HCT116 (cell line): ENCODE data around the gene CDC42EP2. TPM values are rescaled to one million over a fixed set of nuclear protein-coding genes. Genes with fewer than 3 reads are reported as not detected.

Experiments
- ATAC-seq: fragments of 200-7000 bp; cut with Tn5 transposase; 2 replicates; pipeline ENCODE4 v1.9.1; 2020; ENCODE audit warnings: mild to moderate bottlenecking, moderate library complexity
- BruUV-seq: library from RNA; stranded (reverse); fragments of 400-500 nt; replicated peaks from 2 replicates; lab custom pipeline; 2021; lab: Mats Ljungman, UMichigan
- CTCF ChIA-PET: fragments of 300-600 bp; sonication (Branson Sonifier 250); formaldehyde crosslinking; loops from one replicate; lab custom pipeline; 2021; ENCODE audit warnings: antibody characterized with exemption; lab: Charles Lee
- POLR2A ChIA-PET: fragments of 300-600, 350-600 bp; sonication (Branson Sonifier 250); formaldehyde crosslinking; loops from one replicate; lab custom pipeline; 2021; ENCODE audit warnings: antibody characterized with exemption; lab: Charles Lee
- RAD21 ChIA-PET, 2 experiments: fragments of 300-600 bp; sonication (Branson Sonifier 250); formaldehyde crosslinking; loops; one replicate each; lab custom pipeline; 2023; ENCODE audit warnings: low total read pairs in 2 of 2; ENCODE audit not compliant: uncharacterized antibody in 2 of 2, unreplicated experiment in 2 of 2, low non-redundant PET in 1 of 2; lab: Charles Lee
- DNase-seq: peaks from one replicate; pipeline ENCODE4 v3.0.0-alpha.2; 2010; ENCODE audit warnings: low read depth, low spot score
- H2AFZ ChIP-seq: fragments of 200-600 bp; shearing (Covaris generic), sonication (generic); 2 replicates; pipeline ENCODE4 v1.6.1; 2017; ENCODE audit warnings: low read depth, mixed run types, mixed read lengths, antibody characterized with exemption, low read length; ENCODE audit not compliant: poor library complexity, severe bottlenecking
- H3K27ac ChIP-seq: 2 replicates; pipeline ENCODE4 v1.5.1; 2012; ENCODE audit warnings: low read depth, low read length
- H3K27me3 ChIP-seq: fragments of 200-600 bp; sonication (generic); 2 replicates; pipeline ENCODE4 v1.6.1; 2016; ENCODE audit warnings: mixed run types, low read length, mixed read lengths; ENCODE audit not compliant: insufficient read depth
- H3K36me3 ChIP-seq, 2 experiments: fragments of 200-500 bp in 1 of 2; fragments of 200-600 bp in 1 of 2; sonication (Bioruptor generic) in 1 of 2; sonication (generic) in 1 of 2; 2 replicates each; pipeline versions ENCODE4 v1.5.1 to v1.6.1; 2014 to 2016; ENCODE audit warnings: low read length in 2 of 2, inconsistent platforms in 1 of 2, mixed read lengths in 1 of 2, mixed run types in 1 of 2; ENCODE audit not compliant: insufficient read depth in 2 of 2, control insufficient read depth in 1 of 2
- H3K4me1 ChIP-seq, 2 experiments: fragments of 200-600 bp in 1 of 2; sonication (generic) in 1 of 2; 2 replicates each; pipeline versions ENCODE4 v1.5.1 to v1.6.1; 2012 to 2017; ENCODE audit warnings: low read length in 2 of 2, inconsistent platforms in 1 of 2, mild to moderate bottlenecking in 1 of 2, mixed read lengths in 1 of 2, mixed run types in 1 of 2, moderate library complexity in 1 of 2; ENCODE audit not compliant: insufficient read depth in 2 of 2, control insufficient read depth in 1 of 2
- H3K4me2 ChIP-seq: fragments of 200-600 bp; sonication (generic); 2 replicates; pipeline ENCODE4 v1.6.1; 2017; ENCODE audit warnings: mixed run types, low read length, mixed read lengths
- H3K4me3 ChIP-seq, 2 experiments: fragments of 200-600 bp in 1 of 2; sonication (generic) in 1 of 2; replicated peaks in 1 of 2; 2 replicates each; pipeline ENCODE4 v1.5.1; 2011 to 2016; ENCODE audit warnings: low read length in 2 of 2, control low read depth in 1 of 2, low read depth in 1 of 2, mild to moderate bottlenecking in 1 of 2, mixed read lengths in 1 of 2, mixed run types in 1 of 2
- H3K79me2 ChIP-seq: fragments of 200-600 bp; sonication (generic); 2 replicates; pipeline ENCODE4 v1.6.1; 2017; ENCODE audit warnings: mild to moderate bottlenecking, mixed run types, low read length, moderate library complexity, mixed read lengths; ENCODE audit not compliant: insufficient read depth
- H3K9ac ChIP-seq: fragments of 200-600 bp; sonication (generic); 2 replicates; pipeline ENCODE4 v1.6.1; 2016; ENCODE audit warnings: low read length, mixed read lengths
- H3K9me2 ChIP-seq: fragments of 200-600 bp; sonication (generic), shearing (Covaris generic); 2 replicates; pipeline ENCODE4 v1.6.1; 2017; ENCODE audit warnings: mixed run types, mild to moderate bottlenecking, moderate library complexity; ENCODE audit not compliant: insufficient read depth
- H3K9me3 ChIP-seq, 2 experiments: fragments of 200-500 bp in 1 of 2; fragments of 200-600 bp in 1 of 2; sonication (Bioruptor generic) in 1 of 2; sonication (generic) in 1 of 2; 2 replicates each; pipeline ENCODE4 v1.6.1; 2014 to 2017; ENCODE audit warnings: low read length in 2 of 2, mixed read lengths in 2 of 2, inconsistent platforms in 1 of 2, low read depth in 1 of 2, mild to moderate bottlenecking in 1 of 2, mixed run types in 1 of 2, moderate library complexity in 1 of 2; ENCODE audit not compliant: control insufficient read depth in 1 of 2, insufficient read depth in 1 of 2
- H4K20me1 ChIP-seq: fragments of 200-600 bp; sonication (generic), shearing (Covaris generic); 2 replicates; pipeline ENCODE4 v1.6.1; 2017; ENCODE audit warnings: mixed run types, mild to moderate bottlenecking, moderate library complexity; ENCODE audit not compliant: insufficient read depth
- CTCF ChIP-seq, 3 experiments: fragments of 200-600 bp in 1 of 3; sonication (generic) in 1 of 3; IDR thresholded peaks in 2 of 3; conservative IDR thresholded peaks in 1 of 3; 2 replicates each; pipeline ENCODE4 v1.5.1; 2012 to 2017; ENCODE audit warnings: low read depth in 2 of 3, low read length in 2 of 3, antibody characterized with exemption in 1 of 3, borderline replicate concordance in 1 of 3, control low read depth in 1 of 3, mild to moderate bottlenecking in 1 of 3, mixed read lengths in 1 of 3, mixed run types in 1 of 3, moderate library complexity in 1 of 3; ENCODE audit not compliant: insufficient read depth in 1 of 3
- EGR1 ChIP-seq: IDR thresholded peaks from 2 replicates; pipeline ENCODE4 v1.6.1; 2012; ENCODE audit warnings: low read depth
- EZH2 ChIP-seq: fragments of 200-600 bp; sonication (generic); IDR thresholded peaks from 2 replicates; pipeline ENCODE4 v1.6.1; 2017; ENCODE audit warnings: antibody characterized with exemption, mixed run types
- FOSL1 ChIP-seq: IDR thresholded peaks from 2 replicates; pipeline ENCODE4 v1.6.1; 2012; ENCODE audit warnings: low read depth
- JUND ChIP-seq: IDR thresholded peaks from 2 replicates; pipeline ENCODE4 v1.6.1; 2012
- POLR2A ChIP-seq: IDR thresholded peaks from 2 replicates; pipeline ENCODE4 v1.7.0; 2011; ENCODE audit warnings: borderline replicate concordance; ENCODE audit not compliant: insufficient read depth, insufficient read length; ENCODE audit errors: extremely low read depth
- SIN3A ChIP-seq: IDR thresholded peaks from 2 replicates; pipeline ENCODE4 v1.6.1; 2012; ENCODE audit warnings: low read depth
- SP1 ChIP-seq: IDR thresholded peaks from 2 replicates; pipeline ENCODE4 v1.6.1; 2012; ENCODE audit warnings: low read depth
- SRF ChIP-seq: IDR thresholded peaks from 2 replicates; pipeline ENCODE4 v1.6.1; 2012; ENCODE audit warnings: low read depth
- YY1 ChIP-seq: IDR thresholded peaks from 2 replicates; pipeline ENCODE4 v1.6.1; 2011; ENCODE audit warnings: low read length, low read depth, moderate library complexity, mild to moderate bottlenecking; ENCODE audit not compliant: insufficient replicate concordance; ENCODE audit errors: extremely low read depth
- ZBTB33 ChIP-seq: IDR thresholded peaks from 2 replicates; pipeline ENCODE4 v1.6.1; 2011; ENCODE audit warnings: mild to moderate bottlenecking, low read length, moderate library complexity; ENCODE audit not compliant: insufficient replicate concordance; ENCODE audit errors: extremely low read depth
- ZNF274 ChIP-seq: fragments of 200-500 bp; sonication (Bioruptor generic); IDR thresholded peaks from 2 replicates; pipeline ENCODE4 v1.6.1; 2014; ENCODE audit warnings: mild to moderate bottlenecking, low read depth, low read length, inconsistent platforms
- intact Hi-C: fragments of 100-400 bp; cut with micrococcal nuclease; formaldehyde crosslinking; loops from 2 replicates; pipeline ENCODE4 v1.10.0; 2022
- total RNA-seq: library from RNA; stranded (reverse); gene quantifications from one replicate; pipeline ENCODE4 v1.2.1, GENCODE V29; 2021; ENCODE audit not compliant: unreplicated experiment
- TF ChIP-seq, protein P1 (sequence below): IDR thresholded peaks from 2 replicates; pipeline ENCODE4 v1.6.1; 2012
- TF ChIP-seq, protein P2 (sequence below): IDR thresholded peaks from 2 replicates; pipeline ENCODE4 v1.6.1; 2012

Gene CDC42EP2
- total RNA-seq, 1 experiment from 2014 or later, result 15.4 TPM

GRCh38 chr11:65295001-65295400 is 19.7 kb upstream of the CDC42EP2 start:
- BruUV-seq, result no TSS peak
- Histone ChIP-seq H3K9ac (no peak overlapping the region), H3K79me2 (no peaks in the 10 kb centered on the region), H3K4me3 (no peak overlapping the region), H3K9me3 (no peaks in the 10 kb centered on the region)
- ATAC-seq (no peak), DNase-seq (no peak)
- ChIA-PET CTCF (no interaction called here), POLR2A (no interaction called here)
- no peak for TF ChIP-seq FOSL1
- TF ChIP-seq, protein P1, sequence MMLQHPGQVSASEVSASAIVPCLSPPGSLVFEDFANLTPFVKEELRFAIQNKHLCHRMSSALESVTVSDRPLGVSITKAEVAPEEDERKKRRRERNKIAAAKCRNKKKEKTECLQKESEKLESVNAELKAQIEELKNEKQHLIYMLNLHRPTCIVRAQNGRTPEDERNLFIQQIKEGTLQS, result no peak
- no peak for TF ChIP-seq JUND
- no peak for TF ChIP-seq EZH2
- TF ChIP-seq SP1, result no peak
- TF ChIP-seq, protein P2, sequence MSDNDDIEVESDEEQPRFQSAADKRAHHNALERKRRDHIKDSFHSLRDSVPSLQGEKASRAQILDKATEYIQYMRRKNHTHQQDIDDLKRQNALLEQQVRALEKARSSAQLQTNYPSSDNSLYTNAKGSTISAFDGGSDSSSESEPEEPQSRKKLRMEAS, result no peak
- no peak for TF ChIP-seq CTCF (IDR thresholded peaks at IDR 0.05 in 2 of 3, conservative IDR thresholded peaks at IDR 0.05 in 1 of 3; ENCODE audit: borderline replicate concordance in 1 of 3, insufficient read depth in 1 of 3, low read depth in 2 of 3, low read length in 2 of 3)
- no peak for TF ChIP-seq ZNF274
- no peak for TF ChIP-seq SIN3A
- TF ChIP-seq POLR2A, result no peak
- no peak for TF ChIP-seq SRF
- TF ChIP-seq EGR1, result no peak
- TF ChIP-seq ZBTB33, result no peak
- no peak for TF ChIP-seq YY1
- TF ChIP-seq, all 23 proteins: peak for 0
- H3K4me2 ChIP-seq, result no peak overlapping the region
- no peak overlapping the region for H2AFZ ChIP-seq
- no peaks in the 10 kb centered on the region for H3K27me3 ChIP-seq
- RAD21 ChIA-PET, result no interaction called here
- no peaks in the 10 kb centered on the region for H3K9me2 ChIP-seq
- H3K27ac ChIP-seq, result no peak overlapping the region
- peaks cover 23 to 54% of the 10 kb centered on the region in 2 experiments; a peak in 3 of 4 replicates for H3K36me3 ChIP-seq
- intact Hi-C loops, result no loop called here
- peaks cover 5 to 10% of the 10 kb centered on the region in 2 experiments; a peak in 2 of 4 replicates for H3K4me1 ChIP-seq
- no peaks in the 10 kb centered on the region for H4K20me1 ChIP-seq
